Activated CD4-positive, alpha-beta T cell treated with anti-CD3 and anti-CD28 coated beads for 36 hours (primary cell): ENCODE data around the gene DRC3. TPM values are rescaled to one million over a fixed set of nuclear protein-coding genes. Genes with fewer than 3 reads are reported as not detected.
A peak's percentile ranks its signal among the peaks of the same experiment; 100 is the strongest.

ENCODE experiments used
- ATAC-seq: fragments of 200-7000 bp; cut with Tn5 transposase; one replicate; pipeline ENCODE4 v1.10.0; 2021; ENCODE audit warnings: mild to moderate bottlenecking, moderate library complexity
- CTCF ChIA-PET: fragments of 350-600 bp; sonication (Branson Sonifier 250); formaldehyde crosslinking; loops from one replicate; lab custom pipeline; 2021; ENCODE audit warnings: antibody characterized with exemption; lab: Charles Lee
- POLR2A ChIA-PET: fragments of 350-600 bp; sonication (Branson Sonifier 250); formaldehyde crosslinking; loops from one replicate; lab custom pipeline; 2021; ENCODE audit warnings: antibody characterized with exemption, inconsistent platforms; lab: Charles Lee
- DNase-seq: peaks from one replicate; pipeline ENCODE4 v3.0.0-alpha.2; 2020
- H3K27ac Mint-ChIP-seq: one replicate; pipeline ENCODE4 v1.8.0; 2021; ENCODE audit warnings: mixed read lengths
- H3K27me3 Mint-ChIP-seq: one replicate; pipeline ENCODE4 v1.8.0; 2021; ENCODE audit warnings: mixed read lengths
- H3K36me3 Mint-ChIP-seq: one replicate; pipeline ENCODE4 v1.8.0; 2021; ENCODE audit warnings: low read depth, mixed read lengths
- H3K4me1 Mint-ChIP-seq: one replicate; pipeline ENCODE4 v1.8.0; 2021; ENCODE audit warnings: mixed read lengths
- H3K4me3 Mint-ChIP-seq: one replicate; pipeline ENCODE4 v1.8.0; 2021; ENCODE audit warnings: mild to moderate bottlenecking, moderate library complexity, mixed read lengths
- H3K9me3 Mint-ChIP-seq: one replicate; pipeline ENCODE4 v1.8.0; 2021; ENCODE audit warnings: low read depth, mixed read lengths
- intact Hi-C, 2 experiments: fragments of 100-400 bp; cut with DNase I in 1 of 2; cut with micrococcal nuclease in 1 of 2; formaldehyde crosslinking; loops; one replicate each; pipeline versions ENCODE4 v1.14.2 to v1.15.1; 2022 to 2024; cut with DNase I, micrococcal nuclease
- total RNA-seq, 2 experiments: library from RNA; stranded (reverse); gene quantifications; one replicate each; pipeline ENCODE4 v1.2.3, GENCODE V29; 2021

DRC3 gene
- total RNA-seq, 2 experiments from 2014 or later: 0.11 to 0.18 TPM

DNA sequence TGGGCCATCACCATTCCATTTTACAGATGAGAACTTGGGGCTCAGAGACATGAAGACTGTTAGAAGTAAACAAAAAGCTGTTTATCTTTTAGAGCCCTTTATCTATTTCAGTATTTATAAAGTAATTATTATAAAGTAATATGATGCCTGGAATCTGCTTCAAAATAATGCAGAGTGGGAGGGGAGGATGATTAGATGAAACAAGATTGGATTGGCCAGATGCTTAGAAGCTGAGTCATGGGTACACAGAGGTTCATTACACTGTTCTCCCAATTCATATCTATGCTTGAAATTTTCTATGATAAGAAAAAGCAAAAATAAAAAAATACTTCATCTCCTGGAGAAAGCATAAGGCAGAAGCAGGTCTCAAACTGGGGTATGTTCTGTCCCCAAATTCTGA lies 29.8 kb upstream of the DRC3 start:
- intact Hi-C loops: no loop called here
- CTCF ChIA-PET: interaction anchor here (0.6 to 1.1 kb wide), 6 partner anchors 11 to 368 kb away, joined by 3 to 4 read pairs (median 3); no protein-coding TSS in a partner anchor
- ATAC-seq (no peak), DNase-seq (no peak)
- POLR2A ChIA-PET: no interaction called here
- no peaks in the 10 kb centered on the region for H3K27me3 Mint-ChIP-seq
- no peak overlapping the region for H3K4me3 Mint-ChIP-seq
- peaks cover 21% of the 10 kb centered on the region for H3K4me1 Mint-ChIP-seq
- no peak overlapping the region for H3K27ac Mint-ChIP-seq
- no peaks in the 10 kb centered on the region for H3K9me3 Mint-ChIP-seq
- H3K36me3 Mint-ChIP-seq: no peaks in the 10 kb centered on the region

DNA sequence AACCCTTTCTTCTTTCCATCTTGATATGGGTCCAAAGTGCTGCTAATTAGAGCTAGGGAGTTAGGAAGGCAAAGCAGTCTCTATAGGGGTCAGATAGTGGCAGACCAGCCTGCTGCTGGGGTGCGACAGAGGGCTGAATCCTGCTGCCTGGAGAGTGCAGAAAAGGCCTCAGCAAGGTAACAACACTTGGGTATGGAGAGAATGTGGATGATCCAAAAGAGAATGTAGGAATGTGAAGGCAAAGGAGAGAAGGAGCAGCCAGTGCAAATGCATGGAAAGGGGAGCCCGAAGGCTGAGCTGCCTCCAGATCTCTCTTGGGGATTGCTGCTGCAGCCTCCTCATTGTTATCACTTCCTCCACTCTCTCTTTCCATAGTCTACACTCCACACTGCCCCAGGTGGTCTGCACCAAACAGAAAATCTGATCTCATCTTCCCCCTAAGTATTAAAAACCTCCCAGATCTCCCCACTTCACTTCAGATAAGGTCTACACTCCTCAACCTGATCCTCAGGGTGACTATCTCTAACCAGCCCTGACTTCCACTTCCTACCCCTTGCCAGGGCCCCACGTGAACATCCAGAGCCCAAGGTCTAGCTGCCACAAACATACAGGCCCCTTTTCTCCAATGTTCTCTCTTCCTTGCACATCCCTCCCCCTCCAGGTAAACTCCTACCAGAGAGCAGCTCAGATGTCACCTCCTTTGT lies 29.2 kb upstream of the DRC3 start:
- Mint-ChIP-seq H3K36me3 (no peaks in the 10 kb centered on the region), H3K27me3 (no peaks in the 10 kb centered on the region), H3K4me1 (peaks cover 27% of the 10 kb centered on the region), H3K27ac (peak overlapping the region; percentile 3), H3K4me3 (no peak overlapping the region), H3K9me3 (no peaks in the 10 kb centered on the region)
- peak; percentile 46 for ATAC-seq
- POLR2A ChIA-PET: interaction anchor here (0.6 kb wide), 1 partner anchor 60 kb away, joined by 12 read pairs; no protein-coding TSS in a partner anchor
- intact Hi-C loops: no loop called here
- no peak for DNase-seq
- CTCF ChIA-PET: interaction anchor here (0.6 to 1.8 kb wide), 8 partner anchors 10 to 369 kb away, joined by 3 to 5 read pairs (median 3); no protein-coding TSS in a partner anchor

DNA sequence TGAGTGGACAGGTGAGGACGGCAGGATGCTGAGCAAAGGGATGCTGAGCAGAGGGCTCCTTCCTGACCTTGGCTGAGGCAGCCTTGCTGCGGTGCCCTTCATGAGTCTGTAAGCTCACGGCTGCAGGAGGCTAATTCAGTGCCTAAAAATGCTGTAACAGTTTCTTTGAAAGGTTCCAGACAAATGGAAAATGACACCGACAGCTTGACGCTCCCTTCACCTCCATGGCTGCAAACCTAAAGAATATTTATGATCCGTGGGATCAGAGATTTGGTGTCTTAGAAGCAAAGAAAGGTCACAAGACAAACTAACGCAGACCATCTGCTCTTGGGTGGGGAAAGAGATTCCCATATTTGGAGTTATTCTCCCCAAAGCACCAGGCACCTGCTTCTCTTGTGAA lies 28.4 kb upstream of the DRC3 start:
- Mint-ChIP-seq H3K27me3 (no peaks in the 10 kb centered on the region), H3K4me1 (peaks cover 29% of the 10 kb centered on the region), H3K27ac (no peak overlapping the region), H3K4me3 (no peak overlapping the region), H3K9me3 (no peaks in the 10 kb centered on the region), H3K36me3 (no peaks in the 10 kb centered on the region)
- ChIA-PET CTCF (interaction anchor here (0.6 to 1.8 kb wide), 5 partner anchors 14 to 265 kb away, joined by 3 to 5 read pairs (median 3); no protein-coding TSS in a partner anchor), POLR2A (no interaction called here)
- no peak for ATAC-seq
- intact Hi-C loops: no loop called here
- no peak for DNase-seq

GRCh38 chr17:17944743-17945142 lies 27.9 kb upstream of the DRC3 start:
- ChIA-PET CTCF (interaction anchor here (0.6 to 1.8 kb wide), 6 partner anchors 13 to 265 kb away, joined by 3 to 5 read pairs (median 3); no protein-coding TSS in a partner anchor), POLR2A (interaction anchor here (0.6 kb wide), 1 partner anchor 30 kb away, joined by 3 read pairs; no protein-coding TSS in a partner anchor)
- DNase-seq: no peak
- no peaks in the 10 kb centered on the region for H3K36me3 Mint-ChIP-seq
- no peaks in the 10 kb centered on the region for H3K27me3 Mint-ChIP-seq
- no peaks in the 10 kb centered on the region for H3K9me3 Mint-ChIP-seq
- no peak overlapping the region for H3K27ac Mint-ChIP-seq
- no peak for ATAC-seq
- no peak overlapping the region for H3K4me3 Mint-ChIP-seq
- intact Hi-C loops: no loop called here
- H3K4me1 Mint-ChIP-seq: peaks cover 29% of the 10 kb centered on the region

- Mint-ChIP-seq H3K4me1 (peaks cover 29% of the 10 kb centered on the region), H3K4me3 (no peak overlapping the region), H3K27me3 (no peaks in the 10 kb centered on the region), H3K27ac (no peak overlapping the region), H3K36me3 (no peaks in the 10 kb centered on the region), H3K9me3 (no peaks in the 10 kb centered on the region)
- no peak for ATAC-seq
- ChIA-PET CTCF (interaction anchor here (0.7 to 1.4 kb wide), 8 partner anchors 10 to 87 kb away, joined by 3 to 5 read pairs (median 3); no protein-coding TSS in a partner anchor), POLR2A (interaction anchor here (0.9 kb wide), 1 partner anchor 332 kb away, joined by 3 read pairs; no protein-coding TSS in a partner anchor)
- no peak for DNase-seq
- intact Hi-C loops: no loop called here
These were observed 26.6 kb upstream of the DRC3 start for GRCh38 chr17:17946093-17946492.

- intact Hi-C loops: no loop called here
- ATAC-seq (no peak), DNase-seq (no peak)
- H3K4me3 Mint-ChIP-seq: no peak overlapping the region
- no peaks in the 10 kb centered on the region for H3K9me3 Mint-ChIP-seq
- CTCF ChIA-PET: interaction anchor here (0.7 to 1.4 kb wide), 5 partner anchors 11 to 337 kb away, joined by 3 read pairs; no protein-coding TSS in a partner anchor
- no peaks in the 10 kb centered on the region for H3K27me3 Mint-ChIP-seq
- H3K36me3 Mint-ChIP-seq: no peaks in the 10 kb centered on the region
- H3K27ac Mint-ChIP-seq: no peak overlapping the region
- POLR2A ChIA-PET: interaction anchor here (0.7 kb wide), 1 partner anchor 30 kb away, joined by 7 read pairs; no protein-coding TSS in a partner anchor
- H3K4me1 Mint-ChIP-seq: peaks cover 29% of the 10 kb centered on the region
These were observed 25.4 kb upstream of the DRC3 start for GRCh38 chr17:17947309-17947708.

- Mint-ChIP-seq H3K36me3 (no peaks in the 10 kb centered on the region), H3K4me1 (peaks cover 29% of the 10 kb centered on the region), H3K27me3 (no peaks in the 10 kb centered on the region), H3K4me3 (no peak overlapping the region), H3K27ac (no peak overlapping the region), H3K9me3 (no peaks in the 10 kb centered on the region)
- CTCF ChIA-PET: interaction anchor here (0.7 to 0.8 kb wide), 2 partner anchors 17 to 18 kb away, joined by 3 read pairs; no protein-coding TSS in a partner anchor
- intact Hi-C loops: loop anchor here in 1 of 2 experiments (1.0 kb wide), 1 partner anchor 10 kb away; no protein-coding TSS in a partner anchor
- DNase-seq (no peak), ATAC-seq (peak; percentile 76)
- POLR2A ChIA-PET: no interaction called here
These were observed 24.7 kb upstream of the DRC3 start for GRCh38 chr17:17947966-17948365.

- Mint-ChIP-seq H3K9me3 (no peaks in the 10 kb centered on the region), H3K4me3 (no peak overlapping the region), H3K4me1 (peaks cover 26% of the 10 kb centered on the region), H3K36me3 (peaks cover 2% of the 10 kb centered on the region), H3K27ac (no peak overlapping the region), H3K27me3 (no peaks in the 10 kb centered on the region)
- ChIA-PET CTCF (no interaction called here), POLR2A (no interaction called here)
- ATAC-seq: no peak
- no peak for DNase-seq
- intact Hi-C loops: no loop called here
These were observed 22.3 kb upstream of the DRC3 start for GRCh38 chr17:17950347-17950746.

DNA sequence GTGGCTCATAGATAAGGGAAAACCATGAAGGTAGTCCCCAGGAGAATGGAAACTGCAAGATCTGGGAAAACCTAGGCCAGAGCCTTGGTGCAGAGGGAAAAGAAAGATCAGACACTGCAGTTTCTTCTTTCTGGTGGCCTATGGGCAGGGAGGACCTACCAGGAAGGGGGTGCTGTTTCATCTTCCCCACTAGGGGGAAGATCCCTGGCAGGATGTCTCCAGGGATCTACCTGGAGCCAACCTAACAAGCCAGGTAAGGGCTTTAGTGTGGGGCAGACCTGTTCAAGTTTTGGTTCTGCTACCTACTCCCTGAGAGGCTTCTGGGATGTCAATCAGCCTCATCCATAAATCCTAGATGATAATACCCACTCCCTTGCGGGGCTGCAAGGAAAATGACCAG lies 21.9 kb upstream of the DRC3 start:
- DNase-seq: no peak
- Mint-ChIP-seq H3K9me3 (no peaks in the 10 kb centered on the region), H3K4me3 (no peak overlapping the region), H3K27ac (no peak overlapping the region), H3K27me3 (no peaks in the 10 kb centered on the region), H3K4me1 (peaks cover 31% of the 10 kb centered on the region), H3K36me3 (peaks cover 5% of the 10 kb centered on the region)
- ChIA-PET POLR2A (no interaction called here), CTCF (no interaction called here)
- ATAC-seq: no peak
- intact Hi-C loops: no loop called here

DNA sequence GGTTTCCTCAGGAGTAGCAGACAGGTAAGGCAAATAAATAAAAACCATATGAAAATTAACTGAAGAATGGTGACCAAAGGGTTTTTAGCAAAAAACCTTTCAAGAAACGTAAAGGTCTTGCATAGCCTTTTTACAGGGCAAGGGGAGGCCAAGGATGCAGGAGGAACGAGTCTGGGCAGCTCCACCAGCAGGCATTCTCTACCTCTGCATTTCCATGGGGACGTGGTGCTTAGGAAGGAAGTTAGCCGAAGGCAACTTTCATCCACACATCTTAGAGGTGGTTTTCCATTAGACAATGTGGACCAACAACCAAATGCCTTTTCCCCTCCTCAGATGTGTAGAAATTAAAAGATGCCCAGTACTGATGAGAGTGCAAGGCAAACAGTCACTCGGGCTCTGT lies 21.1 kb upstream of the DRC3 start:
- intact Hi-C loops: no loop called here
- Mint-ChIP-seq H3K36me3 (peaks cover 8% of the 10 kb centered on the region), H3K27me3 (no peaks in the 10 kb centered on the region), H3K4me1 (peaks cover 36% of the 10 kb centered on the region), H3K4me3 (no peak overlapping the region), H3K27ac (peak overlapping the region; percentile 6), H3K9me3 (peaks cover 2% of the 10 kb centered on the region)
- DNase-seq (no peak), ATAC-seq (no peak)
- POLR2A ChIA-PET: no interaction called here
- CTCF ChIA-PET: no interaction called here

GRCh38 chr17:17952691-17953090 lies 20.0 kb upstream of the DRC3 start:
- no peaks in the 10 kb centered on the region for H3K27me3 Mint-ChIP-seq
- no peak overlapping the region for H3K27ac Mint-ChIP-seq
- ChIA-PET POLR2A (no interaction called here), CTCF (interaction anchor here (0.7 to 1.3 kb wide), 2 partner anchors 10 to 25 kb away, joined by 3 read pairs; no protein-coding TSS in a partner anchor)
- H3K4me1 Mint-ChIP-seq: peaks cover 35% of the 10 kb centered on the region
- H3K4me3 Mint-ChIP-seq: no peak overlapping the region
- peaks cover 8% of the 10 kb centered on the region for H3K36me3 Mint-ChIP-seq
- ATAC-seq (no peak), DNase-seq (no peak)
- H3K9me3 Mint-ChIP-seq: peaks cover 2% of the 10 kb centered on the region
- intact Hi-C loops: no loop called here
